Liver (tissue), 3 donors: ENCODE measurements around the gene EPB41L4B.

Experiments
- CTCF ChIP-seq: fragments of 150-350 bp; IDR thresholded peaks from 2 replicates; pipeline ENCODE4 v1.5.1; 2017; ENCODE audit warnings: improper control_type of control experiment, low read depth, low read length; ENCODE audit not compliant: missing input control
- EGR1 ChIP-seq, 2 donors: IDR thresholded peaks; 2 replicates each; pipeline ENCODE4 v1.6.1; 2016 to 2018; ENCODE audit warnings: antibody characterized with exemption in 2 of 2, low read depth in 2 of 2
- HNF4G ChIP-seq: IDR thresholded peaks from 2 replicates; pipeline ENCODE4 v1.6.1; 2016; ENCODE audit warnings: antibody characterized with exemption
- JUND ChIP-seq, 2 donors: IDR thresholded peaks; 2 replicates each; pipeline ENCODE4 v1.6.1; 2016; ENCODE audit warnings: antibody characterized with exemption in 2 of 2
- NR2F2 ChIP-seq: IDR thresholded peaks from 2 replicates; pipeline ENCODE4 v1.6.1; 2016; ENCODE audit warnings: antibody characterized with exemption
- RAD21 ChIP-seq, 2 donors: IDR thresholded peaks; 2 replicates each; pipeline ENCODE4 v1.6.1; 2016; ENCODE audit warnings: antibody characterized with exemption in 2 of 2, mild to moderate bottlenecking in 2 of 2
- REST ChIP-seq: IDR thresholded peaks from 2 replicates; pipeline ENCODE4 v1.6.1; 2016; ENCODE audit warnings: antibody characterized with exemption, mild to moderate bottlenecking
- RXRA ChIP-seq, 2 donors: IDR thresholded peaks; 2 replicates each; pipeline ENCODE4 v1.6.1; 2017 to 2018; ENCODE audit warnings: antibody characterized with exemption in 2 of 2, mild to moderate bottlenecking in 1 of 2
- TAF1 ChIP-seq: conservative IDR thresholded peaks from 2 replicates; pipeline ENCODE4 v1.6.1; 2016; ENCODE audit warnings: antibody characterized with exemption, mild to moderate bottlenecking
- donor health status: healthy.
- donor health status: healthy.

- no peak for TF ChIP-seq REST
- TF ChIP-seq EGR1 (IDR thresholded peaks at IDR 0.05; ENCODE audit: low read depth in 2 of 2): no peak
- no peak for TF ChIP-seq CTCF
- TF ChIP-seq RXRA (IDR thresholded peaks at IDR 0.05): no peak
- no peak for TF ChIP-seq JUND (IDR thresholded peaks at IDR 0.05)
- TF ChIP-seq RAD21 (IDR thresholded peaks at IDR 0.05): no peak
- TF ChIP-seq HNF4G: no peak
- TF ChIP-seq TAF1: no peak
- TF ChIP-seq NR2F2: no peak
Observed at GRCh38 chr9:109166171-109166770, 154.6 kb downstream of the EPB41L4B start.
